Lung (tissue), 12 donors: Measurements from ENCODE around the gene TEKT5. TPM values are rescaled to one million over a fixed set of nuclear protein-coding genes. Genes with fewer than 3 reads are reported as not detected.

Source experiments
- ATAC-seq: fragments of 200-7000 bp; cut with Tn5 transposase; one replicate; pipeline ENCODE4 v1.9.1; 2020; ENCODE audit warnings: moderate number of reproducible peaks; ENCODE audit not compliant: insufficient read depth, low FRiP score
- DNase-seq, 3 donors: peaks; one replicate each; pipeline ENCODE4 v3.0.0-alpha.2; 2013 to 2017
- H3K27ac ChIP-seq, 2 donors: one replicate each; pipeline ENCODE4 v1.5.1; 2013; ENCODE audit warnings: mild to moderate bottlenecking in 2 of 2, moderate library complexity in 2 of 2, control low read depth in 1 of 2, inconsistent platforms in 1 of 2, low read depth in 1 of 2, low read length in 1 of 2
- H3K27me3 ChIP-seq, 3 donors: one replicate each; pipeline ENCODE4 v1.5.1; 2013; ENCODE audit warnings: low read length in 2 of 3; ENCODE audit not compliant: control insufficient read depth in 3 of 3, insufficient read depth in 3 of 3
- H3K36me3 ChIP-seq, 4 donors: one replicate each; pipeline ENCODE4 v1.5.1; 2013; ENCODE audit warnings: low read length in 4 of 4, mild to moderate bottlenecking in 1 of 4, moderate library complexity in 1 of 4; ENCODE audit not compliant: control insufficient read depth in 4 of 4, insufficient read depth in 4 of 4
- H3K4me1 ChIP-seq, 5 donors: one replicate each; pipeline ENCODE4 v1.5.1; 2013; ENCODE audit warnings: low read length in 5 of 5, mild to moderate bottlenecking in 2 of 5, moderate library complexity in 1 of 5; ENCODE audit not compliant: control insufficient read depth in 5 of 5, insufficient read depth in 5 of 5
- H3K4me3 ChIP-seq: one replicate; pipeline ENCODE4 v1.5.1; 2013; ENCODE audit warnings: mild to moderate bottlenecking, control low read depth, moderate library complexity
- H3K9ac ChIP-seq, 2 donors: one replicate each; pipeline ENCODE4 v1.5.1; 2013; ENCODE audit warnings: low read length in 2 of 2, control low read depth in 1 of 2; ENCODE audit not compliant: insufficient read depth in 1 of 2
- H3K9me3 ChIP-seq, 4 donors: one replicate each; pipeline ENCODE4 v1.5.1; 2013; ENCODE audit warnings: low read length in 3 of 4, mild to moderate bottlenecking in 1 of 4, moderate library complexity in 1 of 4; ENCODE audit not compliant: control insufficient read depth in 4 of 4, insufficient read depth in 3 of 4
- CTCF ChIP-seq: IDR thresholded peaks from 2 replicates; pipeline ENCODE4 v1.5.1; 2012; ENCODE audit warnings: mild to moderate bottlenecking; ENCODE audit errors: control extremely low read depth, extremely low read depth
- WGBS, 2 donors: extraction: QIAGEN DNeasy Blood & Tissue Kit; methylation state at CpG; one replicate each; pipeline ENCODE4 v1.1.7; 2013; 5-methylcytosine and 5-hydroxymethylcytosine counted together
- polyA plus RNA-seq, 2 donors: library from polyadenylated mRNA; stranded (reverse); fragments of 200-250 nt; gene quantifications; one replicate each; pipeline ENCODE4 v1.2.1, GENCODE V29; 2013
- total RNA-seq, 2 donors: library from RNA; depleted of rRNA in 1 of 2; stranded (reverse); fragments of >200 nt in 1 of 2; gene quantifications; one replicate each; pipeline ENCODE4 v1.2.1, GENCODE V29; 2014 to 2021
- donor health status: control.
- donor health status: control.
- donor health status: Bipolar disorder and iron deficiency.
- donor health status: healthy.
- donor health status: DM: yes; HTN: yes; CAD: no.

Gene TEKT5
- total and polyA plus RNA-seq, 4 donors, result 0.13 to 0.34 (median 0.29) TPM

GRCh38 chr16:10584981-10585438, 109.7 kb downstream of the TEKT5 start:
- no peaks in the 10 kb centered on the region for H3K36me3 ChIP-seq
- H3K4me3 ChIP-seq, result no peak overlapping the region
- H3K27ac ChIP-seq, result no peak overlapping the region
- no peak for TF ChIP-seq CTCF
- DNase-seq (no peak), ATAC-seq (no peak)
- H3K9me3 ChIP-seq, result no peaks in the 10 kb centered on the region
- no peak overlapping the region for H3K9ac ChIP-seq
- H3K27me3 ChIP-seq, result no peaks in the 10 kb centered on the region
- 57 to 60% methylated on average over 5 of the region's 5 CpGs for WGBS, 2 donors
- peaks cover 0 to 7% (median 4%) of the 10 kb centered on the region in 5 donors for H3K4me1 ChIP-seq

GRCh38 chr16:10583269-10583668, 111.5 kb downstream of the TEKT5 start:
- Histone ChIP-seq H3K27me3 (no peaks in the 10 kb centered on the region), H3K4me1 (peaks cover under 1 to 21% (median 7%) of the 10 kb centered on the region in 5 donors), H3K36me3 (no peaks in the 10 kb centered on the region), H3K4me3 (no peak overlapping the region), H3K27ac (no peak overlapping the region), H3K9me3 (peaks cover 0 to 2% (median 0%) of the 10 kb centered on the region in 4 donors), H3K9ac (no peak overlapping the region)
- ATAC-seq, result no peak
- 94 to 95% methylated on average over 4 of the region's 4 CpGs for WGBS, 2 donors
- no peak for DNase-seq
- TF ChIP-seq CTCF, result no peak

GRCh38 chr16:10581507-10581906, 113.2 kb downstream of the TEKT5 start:
- Histone ChIP-seq H3K27me3 (no peaks in the 10 kb centered on the region), H3K36me3 (no peaks in the 10 kb centered on the region), H3K9me3 (peaks cover 0 to 2% (median 0%) of the 10 kb centered on the region in 4 donors), H3K27ac (peak overlapping the region in 1 of 2 donors; percentile 96), H3K4me3 (no peak overlapping the region), H3K9ac (no peak overlapping the region), H3K4me1 (peaks cover 7 to 34% (median 18%) of the 10 kb centered on the region in 5 donors)
- no peak for ATAC-seq
- peak in 1 of 3 donors; percentile 35 for DNase-seq
- no peak for TF ChIP-seq CTCF
- 41 to 69% methylated on average over 2 of the region's 2 CpGs for WGBS, 2 donors

GRCh38 chr16:10580883-10581247, 113.9 kb downstream of the TEKT5 start:
- H3K9ac ChIP-seq, result peak overlapping the region; percentile 80 to 87
- H3K36me3 ChIP-seq, result no peaks in the 10 kb centered on the region
- DNase-seq, result no peak
- peaks cover 0 to 2% (median 0%) of the 10 kb centered on the region in 4 donors for H3K9me3 ChIP-seq
- H3K27ac ChIP-seq, result peak overlapping the region; percentile 96
- H3K4me1 ChIP-seq, result peaks cover 9 to 36% (median 18%) of the 10 kb centered on the region in 5 donors
- ATAC-seq, result no peak
- peak overlapping the region; percentile 32 for H3K4me3 ChIP-seq
- TF ChIP-seq CTCF, result no peak
- H3K27me3 ChIP-seq, result no peaks in the 10 kb centered on the region
- WGBS, 2 donors, result 22 to 41% methylated on average over 7 of the region's 7 CpGs
